GM19397 (cell line): ENCODE data around the gene WIPF3.
A peak's percentile ranks its signal among the peaks of the same experiment; 100 is the strongest.

Experiments
- ATAC-seq: cut with Tn5 transposase; IDR thresholded peaks from one replicate; pipeline ENCODE4 v1.9.1; 2021; ENCODE audit warnings: mild to moderate bottlenecking, moderate library complexity; ENCODE audit not compliant: unreplicated experiment

Gene WIPF3

GRCh38 chr7:29898301-29898700 is 92.0 kb downstream of the WIPF3 start:
- no peak for ATAC-seq

- ATAC-seq = no peak
Observed at GRCh38 chr7:29900745-29901144, 94.4 kb downstream of the WIPF3 start.

DNA sequence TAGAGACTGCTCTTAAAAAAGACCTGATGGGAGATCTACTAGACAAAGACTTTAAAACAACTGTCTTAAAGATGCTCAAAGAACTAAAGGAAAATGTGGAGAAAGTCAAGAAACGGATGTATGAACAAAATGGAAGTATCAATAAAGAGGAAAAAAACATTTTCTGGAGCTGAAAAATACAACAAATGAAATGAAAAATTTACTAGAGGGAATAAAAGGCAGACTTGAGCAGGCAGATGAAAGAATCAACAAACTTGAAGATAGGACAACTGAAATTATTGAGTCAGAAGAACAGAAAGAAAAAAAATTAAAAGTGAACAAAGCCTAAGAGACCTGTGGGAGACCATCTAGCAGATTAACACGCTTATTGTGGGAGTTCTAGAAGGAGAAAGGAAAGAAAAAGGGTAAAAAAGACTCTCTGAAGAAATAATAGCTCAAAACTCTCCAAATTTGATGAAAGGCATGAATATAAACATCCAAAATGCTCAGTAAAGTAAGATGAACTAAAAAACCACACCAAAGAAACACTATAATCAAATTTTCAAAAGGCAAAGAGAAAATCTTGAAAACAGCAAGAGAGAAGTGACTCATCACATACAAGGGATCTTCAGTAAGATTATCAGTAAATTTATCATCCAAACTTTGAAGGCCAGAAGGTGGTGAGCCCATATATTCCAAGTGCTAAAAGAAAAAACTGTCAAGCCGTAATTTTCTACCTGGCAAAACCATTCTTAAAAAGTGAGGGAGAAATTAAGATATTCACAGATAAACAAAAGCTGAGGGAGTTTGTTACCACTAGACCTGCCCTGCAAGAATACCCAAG is 100.1 kb downstream of the WIPF3 start:
- no peak for ATAC-seq

DNA sequence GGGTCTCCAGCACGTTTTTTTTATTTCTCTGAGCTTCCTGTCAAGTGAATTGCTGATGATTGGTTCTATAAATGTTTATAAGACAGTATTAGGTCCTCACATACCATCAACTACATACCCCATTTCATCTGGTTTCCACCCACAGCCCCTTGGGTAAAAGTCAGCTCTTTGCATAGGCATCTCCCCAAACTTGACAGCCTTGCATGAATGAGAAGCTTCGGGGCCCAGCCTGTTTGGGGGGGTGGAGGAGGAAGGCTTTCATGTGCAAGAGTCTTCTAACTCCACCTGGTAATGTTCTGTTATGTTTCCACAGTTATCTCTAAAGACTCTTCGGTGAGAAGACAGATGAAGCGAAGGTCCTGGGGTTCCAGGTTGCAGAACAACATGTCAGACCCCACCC is 107.9 kb downstream of the WIPF3 start:
- no peak for ATAC-seq

GRCh38 chr7:29915481-29916215 is 109.3 kb downstream of the WIPF3 start:
- no peak for ATAC-seq

DNA sequence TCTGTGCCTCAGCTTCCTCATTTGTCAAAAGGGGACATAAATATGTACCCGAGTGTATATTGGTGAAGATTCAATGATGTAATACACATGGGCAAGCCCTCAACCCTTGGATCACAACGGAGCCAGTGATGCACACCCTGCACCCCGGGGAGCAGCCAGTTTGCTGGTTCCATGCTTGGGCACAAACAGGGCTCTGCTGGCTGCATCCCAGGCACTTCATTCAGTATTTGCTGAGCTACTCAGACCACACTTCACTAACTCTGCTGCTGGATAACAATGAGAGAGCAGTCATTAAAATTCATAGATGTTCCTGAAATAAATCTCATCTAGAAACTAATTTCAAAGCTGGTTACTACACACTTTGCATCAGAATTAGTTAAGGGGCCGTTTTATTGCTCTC is 111.3 kb downstream of the WIPF3 start:
- no peak for ATAC-seq

DNA sequence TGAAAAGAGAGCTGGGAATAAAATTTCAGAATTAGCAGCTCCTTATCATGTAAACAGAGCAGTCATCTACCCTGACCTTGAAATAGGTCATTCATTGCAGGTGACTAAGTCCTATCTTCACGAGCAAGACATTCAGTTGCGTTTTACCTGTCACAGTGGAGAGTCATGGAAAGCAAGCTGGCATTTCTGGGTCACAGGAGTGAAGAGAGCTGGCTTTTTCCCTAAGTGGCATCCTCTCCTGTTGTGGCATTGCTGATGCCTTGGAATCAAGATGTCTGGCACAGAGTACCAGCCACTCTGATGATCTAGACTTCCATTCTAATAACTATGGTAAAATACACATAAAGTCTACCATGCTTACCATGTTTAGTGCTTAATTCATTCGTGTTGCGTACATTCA is 112.5 kb downstream of the WIPF3 start:
- no peak for ATAC-seq

DNA sequence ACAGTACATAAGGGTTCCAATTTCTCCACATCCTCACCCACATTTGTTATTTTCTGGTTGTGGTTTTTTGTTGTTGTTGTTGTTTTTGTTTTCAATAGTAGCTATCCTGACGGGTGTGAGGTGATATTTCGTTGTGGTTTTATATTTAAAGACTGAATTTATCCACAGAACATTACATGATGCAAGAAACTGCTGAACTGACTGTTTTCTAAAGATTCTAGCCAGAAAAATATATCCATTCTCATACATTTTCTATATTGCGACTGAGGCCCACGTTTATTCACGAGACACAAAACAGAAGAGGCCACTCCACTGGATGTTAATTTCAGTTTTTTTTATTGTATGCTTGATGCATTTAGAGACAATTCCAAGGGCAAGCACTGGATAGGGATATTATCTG is 113.5 kb downstream of the WIPF3 start:
- no peak for ATAC-seq

DNA sequence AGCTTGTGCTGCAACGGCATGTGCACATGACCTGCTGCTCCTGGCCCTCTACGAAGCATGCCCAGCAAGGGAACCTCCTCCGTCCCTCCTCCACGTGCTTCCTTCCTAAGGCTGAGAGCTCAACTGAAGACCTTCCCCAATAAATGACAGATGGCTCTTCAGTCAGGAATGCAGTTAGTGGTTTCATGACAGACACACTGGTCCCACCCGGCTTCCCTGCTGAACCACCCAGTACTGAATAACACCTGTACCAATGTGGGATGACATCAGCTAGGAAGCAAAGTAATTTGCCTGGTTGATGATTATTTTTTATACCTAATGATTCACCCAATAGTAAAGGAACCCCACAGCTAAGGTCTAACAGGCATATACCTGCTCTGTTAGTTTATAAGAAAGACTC is 114.2 kb downstream of the WIPF3 start:
- ATAC-seq = no peak

- peak; percentile 86 for ATAC-seq
Observed at GRCh38 chr7:29921404-29922010, 115.2 kb downstream of the WIPF3 start.

DNA sequence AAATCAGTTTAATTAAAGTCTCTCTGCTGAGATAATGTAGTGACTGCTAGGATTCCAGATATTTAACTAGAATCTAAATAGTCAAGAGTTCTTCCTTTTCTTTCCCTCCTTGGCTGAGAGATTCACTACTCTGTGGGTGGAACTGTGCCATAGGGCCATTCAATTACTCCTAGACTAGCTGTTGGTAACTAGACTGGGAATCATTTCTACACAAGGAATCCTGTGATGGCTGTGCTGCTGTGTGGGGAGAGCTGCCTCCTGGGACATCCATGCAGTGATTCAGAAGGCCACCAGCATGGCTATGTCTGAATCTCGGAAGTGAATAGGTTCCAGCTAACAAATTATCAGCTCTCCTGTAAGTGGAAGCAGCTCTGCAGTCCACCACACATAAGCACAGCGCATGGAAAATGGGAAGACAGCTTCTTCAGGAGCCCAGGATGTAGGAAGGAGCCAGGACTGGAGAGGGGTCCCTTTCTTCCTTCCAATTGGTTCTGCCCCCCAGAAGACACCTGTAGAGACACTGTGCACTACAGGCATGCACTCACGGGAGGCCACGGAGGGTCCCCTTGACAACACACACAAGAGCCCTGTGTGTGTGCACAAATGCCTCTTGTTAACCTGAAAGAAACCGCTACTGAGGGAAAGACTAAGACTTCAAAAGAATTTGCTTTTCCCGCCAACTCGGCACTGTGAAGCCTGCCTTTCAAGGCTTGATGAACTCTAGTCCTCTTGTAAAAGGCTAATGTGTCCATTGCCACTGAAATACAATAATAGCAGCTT is 116.8 kb downstream of the WIPF3 start:
- ATAC-seq = no peak

GRCh38 chr7:29924006-29924405 is 117.7 kb downstream of the WIPF3 start:
- ATAC-seq = no peak

- no peak for ATAC-seq
Observed at GRCh38 chr7:29924684-29925083, 118.4 kb downstream of the WIPF3 start.

- no peak for ATAC-seq
Observed at GRCh38 chr7:29926216-29926615, 119.9 kb downstream of the WIPF3 start.

- ATAC-seq = no peak
Observed at GRCh38 chr7:29926741-29927140, 120.4 kb downstream of the WIPF3 start.

DNA sequence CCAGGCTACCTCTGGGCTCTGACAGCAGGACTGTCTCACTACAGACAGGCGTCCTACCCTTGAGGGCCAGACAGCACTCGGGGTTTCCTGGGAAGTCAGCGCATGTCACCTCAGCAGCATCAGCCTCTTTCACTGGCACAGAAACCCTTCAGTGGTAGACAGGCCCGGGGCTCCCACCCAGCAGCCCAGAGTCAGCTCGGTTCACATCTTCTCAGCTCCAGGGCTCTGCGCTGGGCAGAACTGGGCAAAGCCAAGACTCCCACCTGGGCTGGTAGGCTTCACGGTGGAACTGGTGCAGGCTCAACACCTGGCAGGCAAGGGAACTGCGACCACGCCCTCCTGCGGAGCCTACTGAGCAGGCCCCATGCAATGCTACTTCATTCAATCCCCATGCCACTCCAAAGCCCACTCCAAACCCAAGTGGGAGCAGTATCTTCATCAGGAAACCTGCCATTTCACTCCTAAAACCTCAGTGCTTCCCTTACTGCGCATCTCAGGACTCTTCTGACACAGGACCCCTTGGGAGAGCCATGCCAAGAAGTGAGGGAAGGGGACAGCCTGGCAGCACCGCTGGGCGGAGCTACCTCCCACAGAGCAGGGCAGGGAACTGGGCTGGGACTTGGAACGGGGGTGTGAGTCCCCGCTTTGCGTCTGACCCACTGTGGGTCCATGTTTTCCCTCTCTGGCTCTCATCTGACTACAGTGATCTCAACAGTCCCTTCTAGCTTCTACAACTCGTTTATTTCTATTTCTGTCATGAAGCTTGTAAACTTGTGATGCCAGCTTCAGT is 122.9 kb downstream of the WIPF3 start:
- ATAC-seq = no peak

DNA sequence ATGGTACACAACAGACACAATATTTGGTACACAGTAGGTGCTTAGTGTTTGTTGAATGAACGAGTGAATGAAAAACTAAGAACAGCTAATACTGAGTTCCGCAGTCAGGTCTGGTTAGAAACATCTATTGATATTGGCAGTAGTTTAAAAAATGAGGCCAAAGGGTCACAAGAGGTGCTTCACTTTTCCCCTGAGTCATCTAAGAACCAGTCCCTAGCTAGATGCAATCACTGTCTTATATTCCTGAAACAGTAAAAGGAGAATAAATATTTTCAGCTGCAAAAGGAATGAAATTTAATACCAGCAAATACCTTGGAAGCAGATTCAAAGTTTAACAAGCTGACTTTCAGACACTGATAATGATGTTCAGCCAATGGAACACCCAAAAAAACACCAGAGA is 128.8 kb downstream of the WIPF3 start:
- no peak for ATAC-seq

DNA sequence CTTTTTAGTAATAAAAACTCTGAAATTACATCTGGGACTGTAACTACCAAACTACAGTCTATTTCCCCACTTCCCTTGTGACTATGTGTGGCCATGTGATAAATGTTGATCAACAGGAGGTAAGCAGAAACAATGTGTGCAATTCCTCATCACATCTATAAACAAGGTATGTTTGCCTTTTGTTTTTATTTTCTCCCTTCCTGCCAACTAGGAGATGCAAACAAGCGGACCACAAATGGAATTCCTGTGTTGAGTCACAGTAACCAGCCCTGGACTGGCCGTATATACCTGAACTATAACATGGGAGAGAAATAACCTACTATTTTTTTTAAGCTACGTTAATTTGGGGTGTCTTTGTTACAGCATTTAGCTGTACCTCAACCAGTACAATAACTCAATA is 130.8 kb downstream of the WIPF3 start:
- ATAC-seq = no peak

GRCh38 chr7:29940199-29940598 is 133.9 kb downstream of the WIPF3 start:
- ATAC-seq = no peak

DNA sequence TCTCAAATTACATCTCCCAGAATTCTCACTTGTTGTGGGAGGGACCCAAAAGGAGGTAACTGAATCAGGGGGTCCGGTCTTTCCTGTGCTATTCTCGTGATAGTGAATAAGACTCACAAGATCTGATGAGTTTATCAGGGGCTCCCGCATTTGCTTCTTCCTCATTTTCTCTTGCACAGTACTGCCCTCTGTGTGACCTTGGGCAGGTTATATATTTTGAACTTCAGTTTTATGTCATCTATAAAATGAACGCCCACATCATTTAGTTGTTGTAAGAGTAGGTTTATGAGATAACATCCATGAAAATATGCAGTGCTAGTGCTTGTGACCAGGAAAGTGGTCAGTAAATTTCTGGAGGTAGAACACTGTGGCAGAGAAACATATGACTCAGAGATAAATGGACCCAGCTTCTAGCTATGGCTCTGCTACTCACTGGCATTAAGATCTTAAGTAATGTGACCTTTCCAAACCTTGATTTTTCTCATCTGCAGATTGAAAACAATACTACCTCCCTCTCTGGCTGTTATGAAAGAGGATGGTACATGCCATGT is 139.0 kb downstream of the WIPF3 start:
- no peak for ATAC-seq
